CD4-positive, alpha-beta T cell (primary cell): Measurements from ENCODE around the gene EID3. TPM values are rescaled to one million over a fixed set of nuclear protein-coding genes. Genes with fewer than 3 reads are reported as not detected.

Experiments used
- ATAC-seq: fragments of 200-7000 bp; cut with Tn5 transposase; one replicate; pipeline ENCODE4 v1.10.0; 2022; ENCODE audit warnings: mild to moderate bottlenecking; ENCODE audit not compliant: poor library complexity
- CTCF ChIA-PET: fragments of 350-600 bp; sonication (Branson Sonifier 250); formaldehyde crosslinking; loops from one replicate; lab custom pipeline; 2021; ENCODE audit warnings: antibody characterized with exemption, inconsistent platforms; lab: Charles Lee
- POLR2A ChIA-PET: fragments of 350-600 bp; sonication (Branson Sonifier 250); formaldehyde crosslinking; loops from one replicate; lab custom pipeline; 2021; ENCODE audit warnings: antibody characterized with exemption, inconsistent platforms; lab: Charles Lee
- DNase-seq, 14 experiments: peaks; one replicate each; pipeline ENCODE4 v3.0.0-alpha.2; 2013 to 2020; ENCODE audit warnings: mixed read lengths in 2 of 14
- H3K27ac ChIP-seq, 2 donors: one replicate each; pipeline versions ENCODE4 v1.5.1 to v1.7.0; 2013; ENCODE audit warnings: low read length in 2 of 2, low read depth in 1 of 2, mild to moderate bottlenecking in 1 of 2
- H3K27me3 ChIP-seq, 2 experiments: 1 replicate in 1 of 2; 2 replicates in 1 of 2; pipeline versions ENCODE4 v1.6.1 to v1.7.0; 2013; ENCODE audit warnings: low read length in 2 of 2, control low read depth in 1 of 2, mild to moderate bottlenecking in 1 of 2, moderate library complexity in 1 of 2; ENCODE audit not compliant: insufficient read depth in 2 of 2, control insufficient read depth in 1 of 2
- H3K36me3 ChIP-seq: one replicate; pipeline ENCODE4 v1.6.1; 2013; ENCODE audit warnings: low read length, control low read depth; ENCODE audit not compliant: insufficient read depth
- H3K4me1 ChIP-seq: one replicate; pipeline ENCODE4 v1.6.1; 2013; ENCODE audit warnings: low read length, control low read depth; ENCODE audit not compliant: insufficient read depth
- H3K4me3 ChIP-seq: one replicate; pipeline ENCODE4 v1.5.1; 2013; ENCODE audit warnings: mild to moderate bottlenecking, low read length, moderate library complexity
- H3K9me3 ChIP-seq, 2 experiments: 1 replicate in 1 of 2; 2 replicates in 1 of 2; pipeline versions ENCODE4 v1.6.1 to v1.7.0; 2013; ENCODE audit warnings: low read length in 2 of 2, mild to moderate bottlenecking in 2 of 2, control low read depth in 1 of 2, moderate library complexity in 1 of 2; ENCODE audit not compliant: control insufficient read depth in 1 of 2, insufficient read depth in 1 of 2
- H3K27ac Mint-ChIP-seq: one replicate; pipeline ENCODE4 v1.8.0; 2020; ENCODE audit warnings: mixed read lengths
- H3K27me3 Mint-ChIP-seq: one replicate; pipeline ENCODE4 v1.8.0; 2021; ENCODE audit warnings: mixed read lengths
- H3K36me3 Mint-ChIP-seq: one replicate; pipeline ENCODE4 v1.8.0; 2021; ENCODE audit warnings: low read depth, mixed read lengths
- H3K4me1 Mint-ChIP-seq: one replicate; pipeline ENCODE4 v1.8.0; 2021; ENCODE audit warnings: low read depth, mixed read lengths
- H3K4me3 Mint-ChIP-seq: one replicate; pipeline ENCODE4 v1.8.0; 2020; ENCODE audit warnings: mild to moderate bottlenecking, mixed read lengths
- H3K9me3 Mint-ChIP-seq: one replicate; pipeline ENCODE4 v1.8.0; 2020; ENCODE audit warnings: mixed read lengths
- CTCF ChIP-seq: fragments of 200-600 bp; IDR thresholded peaks from one replicate; pipeline ENCODE4 v1.8.0; 2022; ENCODE audit warnings: antibody characterized with exemption, mild to moderate bottlenecking
- intact Hi-C, 2 experiments: fragments of 100-400 bp; cut with DNase I in 1 of 2; cut with micrococcal nuclease in 1 of 2; formaldehyde crosslinking; loops; one replicate each; pipeline versions ENCODE4 v1.15.1 to v1.9.0; 2023 to 2025; cut with DNase I, micrococcal nuclease
- total RNA-seq, 174 experiments: library from RNA in 2 of 174; stranded (reverse) in 2 of 174; gene quantifications; one replicate each; pipeline ENCODE4 v1.2.3 and lab custom pipeline; 2021 to 2026

EID3 gene
- total RNA-seq, 2 experiments from 2014 or later, result 13.5 to 14.3 TPM

GRCh38 chr12:104294927-104295668, 8.4 kb upstream of the EID3 start:
- H3K9me3 Mint-ChIP-seq, result no peaks in the 10 kb centered on the region
- ATAC-seq, result no peak
- Histone ChIP-seq H3K27me3 (no peaks in the 10 kb centered on the region), H3K4me3 (no peak overlapping the region), H3K36me3 (peaks cover 44% of the 10 kb centered on the region), H3K27ac (no peak overlapping the region), H3K4me1 (peaks cover 4% of the 10 kb centered on the region), H3K9me3 (no peaks in the 10 kb centered on the region)
- ChIA-PET CTCF (no interaction called here), POLR2A (no interaction called here)
- H3K27me3 Mint-ChIP-seq, result no peaks in the 10 kb centered on the region
- intact Hi-C loops, result no loop called here
- H3K36me3 Mint-ChIP-seq, result peaks cover 58% of the 10 kb centered on the region
- DNase-seq, result no peak
- TF ChIP-seq CTCF, result no peak
- H3K27ac Mint-ChIP-seq, result no peak overlapping the region
- H3K4me1 Mint-ChIP-seq, result peaks cover 34% of the 10 kb centered on the region
- H3K4me3 Mint-ChIP-seq, result no peak overlapping the region

DNA sequence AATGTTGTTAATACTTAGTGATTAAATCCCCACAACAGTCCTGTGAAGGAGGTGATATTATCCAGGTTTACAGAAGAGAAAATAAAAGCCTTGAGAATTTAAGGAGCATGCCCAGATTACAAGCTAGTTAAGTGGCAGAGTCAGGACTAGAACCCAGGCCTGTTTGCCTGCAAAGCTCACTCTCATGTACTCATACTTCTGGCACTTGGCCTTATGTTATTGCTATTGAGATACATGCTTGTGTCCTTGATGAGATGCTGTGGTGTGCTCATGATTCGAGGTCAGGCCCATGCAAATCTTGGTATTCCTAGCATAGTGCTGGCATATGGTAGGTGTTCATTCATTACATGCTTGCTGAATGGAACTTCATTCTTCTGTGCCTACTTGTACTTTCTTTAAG, 7.6 kb upstream of the EID3 start:
- Histone ChIP-seq H3K4me1 (no peaks in the 10 kb centered on the region), H3K9me3 (no peaks in the 10 kb centered on the region), H3K27me3 (no peaks in the 10 kb centered on the region), H3K36me3 (peaks cover 44% of the 10 kb centered on the region), H3K4me3 (no peak overlapping the region), H3K27ac (no peak overlapping the region)
- POLR2A ChIA-PET, result interaction anchor here (4.9 kb wide), 1 partner anchor 8 kb away, joined by 21 read pairs; no protein-coding TSS in a partner anchor
- H3K9me3 Mint-ChIP-seq, result no peaks in the 10 kb centered on the region
- no peak overlapping the region for H3K4me3 Mint-ChIP-seq
- ATAC-seq (no peak), DNase-seq (no peak)
- peaks cover 59% of the 10 kb centered on the region for H3K36me3 Mint-ChIP-seq
- intact Hi-C loops, result no loop called here
- TF ChIP-seq CTCF, result no peak
- H3K27ac Mint-ChIP-seq, result no peak overlapping the region
- peaks cover 40% of the 10 kb centered on the region for H3K4me1 Mint-ChIP-seq
- no peaks in the 10 kb centered on the region for H3K27me3 Mint-ChIP-seq
- CTCF ChIA-PET, result no interaction called here

DNA sequence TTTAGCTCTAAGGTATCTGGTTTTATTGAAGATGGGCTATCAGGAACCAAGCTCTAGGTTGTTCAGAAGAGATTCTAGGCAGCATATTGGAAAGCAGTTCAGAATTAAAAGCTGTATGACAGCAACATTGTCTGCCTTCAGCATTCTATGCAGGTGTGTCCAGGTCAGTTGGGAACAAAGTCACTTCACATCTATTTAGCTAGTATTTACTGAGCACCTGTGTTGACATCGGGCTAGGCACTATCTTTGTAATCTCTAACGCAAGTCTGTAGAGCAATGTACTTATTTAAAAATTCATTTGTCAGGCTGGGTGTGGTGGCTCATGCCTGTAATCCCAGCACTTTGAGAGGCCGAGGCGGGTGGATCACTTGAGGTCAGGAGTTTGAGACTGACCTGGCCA, 6.8 kb upstream of the EID3 start:
- Histone ChIP-seq H3K27me3 (no peaks in the 10 kb centered on the region), H3K4me3 (no peak overlapping the region), H3K36me3 (peaks cover 41% of the 10 kb centered on the region), H3K4me1 (no peaks in the 10 kb centered on the region), H3K27ac (no peak overlapping the region), H3K9me3 (no peaks in the 10 kb centered on the region)
- Mint-ChIP-seq H3K36me3 (peaks cover 57% of the 10 kb centered on the region), H3K4me3 (no peak overlapping the region), H3K27me3 (no peaks in the 10 kb centered on the region), H3K9me3 (no peaks in the 10 kb centered on the region), H3K4me1 (peaks cover 42% of the 10 kb centered on the region), H3K27ac (no peak overlapping the region)
- DNase-seq (no peak), ATAC-seq (no peak)
- CTCF ChIA-PET, result no interaction called here
- POLR2A ChIA-PET, result interaction anchor here (4.9 kb wide), 1 partner anchor 9 kb away, joined by 21 read pairs; no protein-coding TSS in a partner anchor
- intact Hi-C loops, result no loop called here
- no peak for TF ChIP-seq CTCF
